GM23248 (cell line): ENCODE data around the gene TAF12. TPM values are rescaled to one million over a fixed set of nuclear protein-coding genes. Genes with fewer than 3 reads are reported as not detected.

ENCODE experiments used
- DNase-seq: peaks from one replicate; pipeline ENCODE4 v3.0.0-alpha.2; 2015
- H2AFZ ChIP-seq: fragments of 200-600 bp; sonication (generic); 2 replicates; pipeline ENCODE4 v1.6.1; 2016; ENCODE audit warnings: antibody characterized with exemption
- H3F3A ChIP-seq: fragments of 200-600 bp; sonication (generic); 2 replicates; pipeline ENCODE4 v1.6.1; 2016; ENCODE audit warnings: mild to moderate bottlenecking, antibody characterized with exemption, mixed run types; ENCODE audit not compliant: insufficient read depth
- H3K27ac ChIP-seq: fragments of 200-600 bp; sonication (generic); 2 replicates; pipeline ENCODE4 v1.5.1; 2016; ENCODE audit warnings: mild to moderate bottlenecking
- H3K27me3 ChIP-seq: fragments of 200-600 bp; sonication (generic); replicated peaks from 2 replicates; pipeline ENCODE4 v1.6.1; 2016; ENCODE audit warnings: mild to moderate bottlenecking; ENCODE audit not compliant: insufficient read depth
- H3K36me3 ChIP-seq: fragments of 200-600 bp; sonication (generic); 2 replicates; pipeline ENCODE4 v1.6.1; 2016; ENCODE audit warnings: low read depth, mild to moderate bottlenecking
- H3K4me1 ChIP-seq: fragments of 200-600 bp; sonication (generic); 2 replicates; pipeline ENCODE4 v1.6.1; 2016; ENCODE audit warnings: mild to moderate bottlenecking; ENCODE audit not compliant: insufficient read depth
- H3K4me2 ChIP-seq: fragments of 200-600 bp; sonication (generic); one replicate; pipeline ENCODE4 v1.6.1; 2016; ENCODE audit warnings: mild to moderate bottlenecking; ENCODE audit not compliant: unreplicated experiment
- H3K4me3 ChIP-seq: fragments of 200-600 bp; sonication (generic); 2 replicates; pipeline ENCODE4 v1.5.1; 2016; ENCODE audit warnings: mild to moderate bottlenecking
- H3K79me2 ChIP-seq: fragments of 200-600 bp; sonication (generic); 2 replicates; pipeline ENCODE4 v1.6.1; 2016; ENCODE audit warnings: mild to moderate bottlenecking; ENCODE audit not compliant: insufficient read depth
- H3K9ac ChIP-seq: fragments of 200-600 bp; sonication (generic); 2 replicates; pipeline ENCODE4 v1.6.1; 2016; ENCODE audit warnings: mild to moderate bottlenecking
- H3K9me2 ChIP-seq: fragments of 200-600 bp; sonication (generic); 2 replicates; pipeline ENCODE4 v1.6.1; 2016; ENCODE audit warnings: mixed run types, mild to moderate bottlenecking, moderate library complexity; ENCODE audit not compliant: insufficient read depth
- H3K9me3 ChIP-seq: fragments of 200-600 bp; sonication (generic); one replicate; pipeline ENCODE4 v1.6.1; 2017; ENCODE audit warnings: low read depth
- H4K20me1 ChIP-seq: fragments of 200-600 bp; sonication (generic); 2 replicates; pipeline ENCODE4 v1.6.0; 2016; ENCODE audit not compliant: insufficient read depth
- EZH2 ChIP-seq: fragments of 200-600 bp; sonication (generic); IDR thresholded peaks from 2 replicates; pipeline ENCODE4 v1.6.1; 2018; ENCODE audit warnings: antibody characterized with exemption, mild to moderate bottlenecking; ENCODE audit not compliant: insufficient read depth, poor library complexity, severe bottlenecking
- EZH2phosphoT487 ChIP-seq: fragments of 200-600 bp; sonication (generic); IDR thresholded peaks from 2 replicates; pipeline ENCODE4 v1.6.1; 2018; ENCODE audit warnings: antibody characterized with exemption, moderate library complexity, mild to moderate bottlenecking, low read depth; ENCODE audit not compliant: insufficient read depth
- WGBS, 2 experiments: methylation state at CpG; one replicate each; pipeline ENCODE4 v1.1.6; 2015 to 2017; ENCODE audit warnings: low lambda C conversion rate in 2 of 2, low coverage in 1 of 2; ENCODE audit errors: missing lambda C conversion rate in 2 of 2; 5-methylcytosine and 5-hydroxymethylcytosine counted together
- in situ Hi-C: fragments of 300-500 bp; cut with MboI; formaldehyde crosslinking; loops from 2 replicates; pipeline ENCODE4 v1.15.0; 2020
- polyA plus RNA-seq: library from polyadenylated mRNA; unstranded; fragments of >200 nt; fragmentation: Nextera tagmentation; extraction: Ambion mirVana; gene quantifications from 2 replicates; pipeline ENCODE4 v1.2.1, GENCODE V29; 2016
- total RNA-seq: library from RNA; depleted of rRNA; stranded (reverse); fragments of >200 nt; shearing (Covaris generic); gene quantifications from 2 replicates; pipeline ENCODE4 v1.2.3, GENCODE V29; 2014

The TAF12 gene
- total and polyA plus RNA-seq, 2 experiments from 2014 or later: 18.4 to 45.6 TPM

DNA sequence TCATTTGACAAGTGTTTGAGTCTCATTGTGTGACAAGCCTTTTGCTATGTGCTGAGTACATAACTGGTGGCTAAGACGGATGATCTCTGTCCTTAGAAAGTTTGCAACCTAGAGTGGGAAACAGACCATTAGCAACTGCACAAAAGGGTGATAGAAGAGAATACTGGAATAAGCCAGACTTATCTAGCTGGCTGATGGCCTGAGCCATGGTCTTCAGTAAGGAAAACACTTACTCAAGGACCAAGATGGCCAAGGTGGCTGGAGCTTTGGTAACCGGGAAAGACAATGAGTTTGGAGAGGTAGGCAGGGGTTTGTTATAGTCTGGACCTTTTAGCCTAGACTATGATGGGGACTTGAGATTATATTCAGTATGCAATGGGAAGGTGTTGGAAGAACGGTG lies 1.6 kb upstream of the TAF12 start:
- no peak for DNase-seq
- Histone ChIP-seq H3K9me3 (no peaks in the 10 kb centered on the region), H3K9ac (peak overlapping the region; percentile 94), H4K20me1 (no peaks in the 10 kb centered on the region), H3K4me2 (peak overlapping the region; percentile 98), H3F3A (peaks cover 33% of the 10 kb centered on the region), H3K27me3 (no peaks in the 10 kb centered on the region), H3K79me2 (peaks cover 36% of the 10 kb centered on the region), H3K4me3 (peak overlapping the region; percentile 89), H3K36me3 (no peaks in the 10 kb centered on the region), H3K9me2 (no peaks in the 10 kb centered on the region), H3K4me1 (peaks cover 29% of the 10 kb centered on the region), H3K27ac (peak overlapping the region; percentile 96), H2AFZ (peak overlapping the region; percentile 98)
- in situ Hi-C loops: no loop called here
- 52 to 53% methylated on average over 3 of the region's 3 CpGs for WGBS, 2 experiments
- TF ChIP-seq EZH2phosphoT487 (no peak), EZH2 (no peak)

DNA sequence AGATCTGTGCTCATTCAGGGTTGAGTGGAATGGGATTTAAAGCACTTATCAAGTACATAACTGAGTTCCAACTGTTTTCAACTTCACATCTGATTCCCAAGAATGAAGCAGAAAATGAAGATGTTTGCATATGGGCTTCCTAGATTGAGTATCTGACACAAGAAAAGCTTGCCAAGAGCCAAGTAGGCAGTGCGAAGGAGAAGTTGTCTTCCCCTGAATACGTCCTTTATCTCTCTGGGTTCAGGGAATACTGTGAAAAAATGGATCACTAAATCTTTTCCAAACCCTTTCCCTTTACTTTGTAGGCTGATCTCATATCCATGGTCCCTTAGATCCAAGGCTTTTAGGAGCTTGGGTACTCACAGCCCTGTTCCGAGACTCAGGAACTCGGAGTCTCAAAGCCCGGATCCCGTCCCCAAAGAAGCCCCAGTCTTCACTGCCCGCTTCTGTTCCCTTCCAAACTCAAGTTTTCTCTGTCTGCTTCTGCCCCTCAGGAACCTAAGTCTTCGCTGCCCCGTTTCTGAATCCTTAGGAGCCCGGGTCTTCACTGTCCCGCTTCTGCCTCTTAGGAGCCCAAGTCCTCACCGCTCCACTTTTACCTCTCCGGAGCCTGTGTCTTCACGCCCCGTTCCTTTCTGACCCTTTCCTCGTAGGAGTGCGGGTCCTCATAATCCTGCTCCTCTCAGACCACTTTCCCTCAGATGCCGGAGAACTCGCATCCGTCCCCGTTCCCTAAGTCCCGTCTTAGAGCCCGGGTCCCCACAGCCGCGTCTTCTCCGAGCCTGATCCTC lies 616 bp downstream of the TAF12 start:
- Histone ChIP-seq H3K27me3 (no peaks in the 10 kb centered on the region), H3K79me2 (peaks cover 51% of the 10 kb centered on the region), H2AFZ (peak overlapping the region; percentile 98), H3K9ac (peak overlapping the region; percentile 94), H3K9me3 (no peaks in the 10 kb centered on the region), H3K9me2 (no peaks in the 10 kb centered on the region), H3K4me1 (peaks cover 20% of the 10 kb centered on the region), H3K4me3 (peak overlapping the region; percentile 89), H4K20me1 (no peaks in the 10 kb centered on the region), H3K36me3 (no peaks in the 10 kb centered on the region), H3K4me2 (peak overlapping the region; percentile 99), H3K27ac (peak overlapping the region; percentile 96), H3F3A (peaks cover 26% of the 10 kb centered on the region)
- TF ChIP-seq EZH2 (no peak), EZH2phosphoT487 (no peak)
- peak; percentile 64 for DNase-seq
- 1 to 2% methylated on average over 26 of the region's 26 CpGs for WGBS, 2 experiments
- in situ Hi-C loops: no loop called here

DNA sequence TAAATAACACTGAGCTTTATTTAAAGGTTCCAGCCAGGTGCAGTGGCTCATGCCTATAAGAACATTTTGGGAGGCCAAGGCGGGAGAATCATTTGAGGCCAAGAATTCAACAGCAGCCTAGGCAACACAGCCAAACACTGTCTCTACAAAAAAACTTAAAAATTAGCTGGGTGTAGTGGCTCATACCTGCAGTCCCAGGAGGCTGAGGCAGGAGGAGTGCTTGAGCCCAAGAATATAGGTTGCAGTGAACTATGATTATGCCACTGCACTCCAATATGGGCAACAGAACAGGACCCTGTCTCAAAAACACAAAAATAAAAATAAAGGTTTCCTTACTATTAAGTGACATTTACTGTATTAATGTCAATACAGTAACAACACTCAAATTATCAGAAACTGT lies 2.1 kb downstream of the TAF12 start:
- no peak overlapping the region for H2AFZ ChIP-seq
- H3K4me2 ChIP-seq: no peak overlapping the region
- peak; percentile 42 for DNase-seq
- peaks cover 26% of the 10 kb centered on the region for H3F3A ChIP-seq
- H3K4me1 ChIP-seq: peaks cover 20% of the 10 kb centered on the region
- no peaks in the 10 kb centered on the region for H3K36me3 ChIP-seq
- no peak overlapping the region for H3K27ac ChIP-seq
- 90 to 100% methylated on average over 1 of the region's 1 CpG for WGBS, 2 experiments
- no peaks in the 10 kb centered on the region for H3K9me2 ChIP-seq
- no peaks in the 10 kb centered on the region for H3K27me3 ChIP-seq
- H3K9ac ChIP-seq: no peak overlapping the region; the same call in 1 of the 2 replicates
- TF ChIP-seq EZH2 (no peak), EZH2phosphoT487 (no peak)
- H3K9me3 ChIP-seq: no peaks in the 10 kb centered on the region
- in situ Hi-C loops: no loop called here
- peaks cover 66% of the 10 kb centered on the region for H3K79me2 ChIP-seq
- no peak overlapping the region for H3K4me3 ChIP-seq
- H4K20me1 ChIP-seq: no peaks in the 10 kb centered on the region

DNA sequence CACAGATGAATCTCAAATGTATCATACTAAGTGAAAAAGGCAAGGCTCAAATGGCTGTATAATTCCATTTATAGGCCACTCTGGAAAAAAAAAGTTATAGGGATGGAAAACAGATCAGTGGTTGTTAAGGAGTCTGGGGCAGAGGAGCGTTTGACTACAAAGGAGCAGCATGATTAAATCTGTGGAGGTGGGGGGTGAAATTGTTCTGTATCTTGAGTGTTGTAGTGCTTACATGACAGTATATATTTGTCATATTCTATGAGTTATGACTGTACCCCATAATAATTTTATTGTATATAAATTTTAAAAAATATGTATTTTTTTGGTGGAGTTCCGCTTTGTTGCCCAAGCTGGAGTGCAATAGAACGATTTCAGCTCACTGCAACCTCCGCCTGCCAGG lies 10.3 kb downstream of the TAF12 start:
- Histone ChIP-seq H3K4me1 (no peaks in the 10 kb centered on the region), H3K4me2 (no peak overlapping the region), H3K9me3 (no peaks in the 10 kb centered on the region), H3F3A (no peaks in the 10 kb centered on the region), H3K9me2 (no peaks in the 10 kb centered on the region), H3K27ac (no peak overlapping the region), H3K9ac (no peak overlapping the region), H2AFZ (no peak overlapping the region), H3K36me3 (no peaks in the 10 kb centered on the region), H3K79me2 (peaks cover 38% of the 10 kb centered on the region), H4K20me1 (no peaks in the 10 kb centered on the region), H3K4me3 (no peak overlapping the region), H3K27me3 (no peaks in the 10 kb centered on the region)
- DNase-seq: no peak
- 96 to 97% methylated on average over 4 of the region's 4 CpGs for WGBS, 2 experiments
- TF ChIP-seq EZH2phosphoT487 (no peak), EZH2 (no peak)
- in situ Hi-C loops: no loop called here
